Stimulated activated CD4-positive, alpha-beta T cell treated with anti-CD3 and anti-CD28 coated beads, Interleukin-2, amount 100 ng/mL, for 48 hours (primary cell): ENCODE data around the gene FGF3.

Source experiments
- DNase-seq, 2 donors: peaks; one replicate each; pipeline ENCODE4 v3.0.0-alpha.2; 2020

Gene FGF3

DNA sequence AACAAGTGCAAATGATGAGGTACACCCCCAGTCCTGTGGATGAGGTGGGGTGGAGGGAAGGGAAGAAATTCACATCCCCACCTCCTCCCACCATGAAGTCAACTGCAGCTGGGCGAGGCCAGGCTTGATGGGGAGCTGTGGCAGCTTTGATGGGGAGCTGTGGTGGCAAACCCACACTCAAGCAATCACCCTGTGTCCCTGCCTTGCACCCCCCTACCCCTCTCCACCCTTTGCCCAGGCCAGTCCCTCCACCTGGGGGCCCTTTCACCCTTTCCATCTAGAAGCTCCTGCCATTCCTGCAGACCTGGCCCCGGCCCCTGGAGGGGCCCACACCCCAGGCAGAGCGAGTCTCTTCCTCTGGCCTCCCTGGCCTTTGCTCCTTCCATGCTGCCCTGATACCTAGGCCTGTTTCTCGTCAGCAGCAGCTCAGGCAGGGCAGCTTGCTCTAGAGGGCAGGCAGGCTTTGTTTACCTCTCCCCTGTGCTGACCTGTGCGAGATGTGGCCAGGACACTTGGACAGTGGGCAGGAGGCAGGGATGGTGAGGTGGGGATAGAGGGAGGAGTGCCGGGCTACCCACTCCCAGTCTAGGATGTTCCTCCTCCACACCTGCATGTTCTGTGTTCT, 4.5 kb upstream of the FGF3 start:
- DNase-seq, result no peak

DNA sequence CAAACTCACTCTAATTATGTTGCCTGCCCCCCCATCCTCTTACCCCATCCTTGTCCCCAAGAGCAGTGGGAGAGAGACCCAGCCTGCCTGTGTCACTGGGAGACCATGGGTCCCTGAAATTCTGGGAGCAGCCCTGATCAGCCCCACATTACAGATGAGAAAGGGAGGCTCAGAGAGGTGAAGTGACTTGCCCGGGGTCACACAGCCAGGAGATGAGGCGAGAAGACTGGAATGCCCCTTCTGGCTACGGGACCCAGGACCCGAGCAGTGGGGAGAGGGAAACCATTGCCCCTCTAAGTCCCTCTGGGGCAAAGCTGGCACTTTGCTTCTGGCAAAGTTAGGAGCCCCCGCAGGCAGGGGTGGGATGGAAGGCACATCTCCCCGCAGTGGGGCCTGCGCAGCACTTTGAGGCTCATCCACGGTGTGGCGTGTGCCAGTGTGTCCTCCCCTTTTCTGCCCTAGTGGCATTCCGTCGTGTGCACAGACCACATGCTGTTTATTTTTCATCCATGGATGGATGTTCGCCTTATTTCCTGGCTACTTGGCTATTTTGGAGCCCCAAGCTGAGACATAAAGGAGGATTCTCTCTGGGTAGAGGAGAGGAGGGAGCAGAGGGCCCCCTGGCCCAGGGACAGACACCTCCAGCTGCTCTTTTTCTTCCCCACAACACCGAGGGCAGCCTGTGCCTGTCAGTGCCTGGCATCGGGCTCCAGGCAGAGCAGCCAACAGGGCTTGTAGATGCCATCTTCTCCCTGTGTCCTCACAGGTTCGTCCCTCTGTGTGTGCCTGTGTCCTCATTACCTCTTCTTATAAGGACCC, 3.7 kb upstream of the FGF3 start:
- no peak for DNase-seq

DNA sequence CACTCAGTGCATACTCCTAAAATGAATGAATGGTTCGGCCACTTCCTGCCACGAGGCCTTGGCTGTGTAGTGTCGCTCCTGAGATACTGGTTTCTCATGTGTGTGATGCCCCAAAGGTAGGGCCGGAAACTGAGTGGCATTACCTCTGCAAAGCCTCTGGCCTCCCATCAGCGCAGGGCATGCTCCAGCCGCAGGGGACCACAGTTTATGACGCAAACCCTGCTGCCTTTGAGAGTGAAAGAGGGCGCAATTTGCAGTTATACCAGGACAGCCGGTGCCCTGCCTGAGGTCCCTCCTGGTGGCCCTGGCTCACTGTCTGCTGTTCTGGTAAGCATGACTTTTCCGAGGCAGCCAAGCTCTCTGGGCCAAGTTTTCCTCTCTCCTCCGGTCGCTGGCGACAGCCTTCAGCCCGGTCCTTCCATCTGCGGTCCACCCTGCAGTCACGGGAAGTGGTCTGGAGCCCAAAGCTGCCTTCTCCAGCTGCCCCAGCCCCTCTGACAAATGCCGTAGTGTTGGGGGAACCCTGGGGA, 2.4 kb upstream of the FGF3 start:
- DNase-seq, result no peak

DNA sequence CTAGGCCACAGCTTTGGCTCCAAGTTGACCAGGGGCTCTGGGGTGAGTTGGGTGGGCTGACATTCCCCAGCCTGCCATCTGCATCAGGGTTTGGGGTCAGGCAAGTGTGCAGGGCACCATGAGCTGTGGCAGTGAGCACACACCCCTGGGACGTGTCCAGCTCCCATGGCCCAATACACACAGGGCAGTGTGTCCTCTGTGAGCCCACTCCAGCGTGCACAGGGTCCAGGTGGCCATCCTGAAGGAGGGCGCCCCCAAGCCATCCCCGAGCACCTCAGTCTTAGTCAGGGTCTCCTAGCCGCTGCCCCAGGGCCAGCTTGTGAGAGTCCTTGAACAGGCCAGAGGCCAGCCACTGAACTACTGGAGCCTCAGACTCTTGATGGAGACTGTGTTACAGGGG, 1.2 kb upstream of the FGF3 start:
- no peak for DNase-seq

DNA sequence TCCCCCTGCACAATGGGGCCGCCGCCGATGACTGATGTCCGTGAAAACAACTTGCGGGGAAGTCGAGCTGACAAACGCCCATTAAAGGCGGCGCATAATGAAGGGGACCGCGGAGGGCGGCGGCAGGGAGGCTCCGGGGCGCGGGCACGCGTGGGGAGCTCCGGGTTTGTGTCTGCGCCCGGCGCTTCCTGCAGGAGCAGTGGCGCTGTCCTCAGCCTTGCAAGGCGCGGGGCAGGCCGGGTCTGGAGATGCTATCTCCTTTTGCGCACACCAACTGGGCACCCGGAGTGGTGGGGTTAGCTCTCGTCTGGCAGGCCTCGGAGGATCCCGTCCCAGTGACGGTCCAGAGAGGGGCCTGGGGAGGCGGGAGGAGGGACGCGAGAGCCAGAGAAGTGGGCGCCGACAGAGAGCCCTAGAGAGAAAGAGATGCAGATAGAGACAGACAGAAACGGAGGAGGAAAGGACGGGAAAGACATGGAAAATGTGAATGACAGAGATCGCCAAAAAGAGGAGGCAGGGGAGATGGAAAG, 390 bp upstream of the FGF3 start:
- no peak for DNase-seq

DNA sequence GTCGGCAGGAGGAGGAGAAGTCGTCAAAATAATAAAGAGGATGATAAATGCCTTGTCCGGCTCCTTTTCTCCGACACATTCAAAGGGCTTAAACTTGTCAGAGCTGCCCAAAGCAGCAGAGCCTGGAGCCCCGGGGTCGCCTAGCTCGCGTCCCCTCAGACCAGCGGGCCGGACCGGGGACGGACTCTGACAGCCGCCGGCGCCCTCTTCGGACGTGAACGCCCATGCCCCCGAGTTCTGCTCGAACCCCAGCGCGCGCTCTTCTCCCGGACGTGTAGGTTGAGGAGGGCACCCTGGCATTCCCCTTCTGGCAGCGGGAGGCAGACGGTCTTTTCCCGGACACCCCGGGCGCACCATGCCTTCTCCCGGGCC, 999 bp downstream of the FGF3 start:
- no peak for DNase-seq

DNA sequence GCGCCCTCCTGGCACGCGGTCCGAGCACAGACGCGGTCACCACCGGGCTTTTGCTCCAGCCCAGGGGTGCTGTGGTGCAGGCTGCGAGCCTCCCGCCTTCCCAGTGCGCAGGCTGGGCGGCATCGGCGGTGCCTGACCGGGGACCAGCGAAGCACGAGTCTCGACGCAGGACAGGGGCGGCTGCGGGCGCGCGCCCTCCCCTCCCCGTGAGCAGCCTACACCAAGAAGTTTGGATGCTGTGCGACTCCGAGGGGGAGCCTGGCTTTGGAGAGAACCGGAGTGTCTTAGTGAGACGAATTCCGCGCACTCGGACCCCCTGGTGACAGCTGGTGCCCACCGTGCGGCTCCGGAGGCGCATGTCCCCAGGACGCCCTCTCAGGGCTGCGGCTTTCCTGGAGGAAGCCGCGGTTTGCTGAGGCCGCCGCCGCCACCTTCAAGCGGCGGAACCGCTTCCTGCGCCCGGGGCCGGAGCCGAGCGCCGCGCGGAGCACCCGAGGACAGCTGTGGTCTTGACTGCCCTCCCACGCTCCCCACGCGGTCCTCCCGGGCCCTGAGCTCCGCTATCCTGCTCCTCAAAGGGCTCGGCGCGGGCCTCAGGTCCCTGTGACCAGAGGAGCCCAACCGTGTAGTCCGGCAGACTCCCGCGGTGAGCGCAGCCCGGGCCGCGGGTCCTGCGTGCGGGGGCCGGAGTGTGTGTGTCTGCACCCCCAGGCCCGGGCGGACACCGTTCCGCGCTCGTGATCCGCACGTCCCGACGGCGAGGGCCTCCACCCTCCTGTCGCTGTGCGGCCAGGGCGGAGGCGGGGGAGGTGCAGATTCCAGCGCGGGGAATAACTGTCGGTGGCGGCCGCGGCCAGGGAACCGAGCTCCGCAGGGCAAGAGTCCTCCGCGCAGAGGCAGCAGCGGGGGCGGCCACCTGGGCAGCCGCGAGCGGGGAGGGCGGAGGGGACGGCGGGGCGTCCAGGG, 1.7 kb downstream of the FGF3 start:
- no peak for DNase-seq

DNA sequence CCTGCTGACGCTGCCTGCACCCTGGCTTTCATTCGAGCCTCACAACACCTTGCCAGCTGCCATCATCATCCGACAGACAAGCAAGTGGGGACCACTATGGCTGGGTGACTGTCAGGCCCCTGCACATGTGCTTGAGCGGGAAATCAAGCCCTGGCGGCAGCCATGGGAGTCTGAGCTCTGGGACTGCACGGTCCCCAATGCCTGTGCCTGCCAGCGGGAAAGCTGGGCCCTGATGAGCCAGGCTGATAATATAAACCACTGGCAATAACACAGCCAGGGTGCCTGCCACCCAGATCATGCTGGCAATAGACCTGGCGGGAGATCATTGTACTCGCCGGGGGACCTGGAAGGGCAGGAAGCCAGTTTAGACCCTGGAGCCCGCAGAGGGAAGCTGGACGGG, 2.5 kb downstream of the FGF3 start:
- DNase-seq, result no peak

DNA sequence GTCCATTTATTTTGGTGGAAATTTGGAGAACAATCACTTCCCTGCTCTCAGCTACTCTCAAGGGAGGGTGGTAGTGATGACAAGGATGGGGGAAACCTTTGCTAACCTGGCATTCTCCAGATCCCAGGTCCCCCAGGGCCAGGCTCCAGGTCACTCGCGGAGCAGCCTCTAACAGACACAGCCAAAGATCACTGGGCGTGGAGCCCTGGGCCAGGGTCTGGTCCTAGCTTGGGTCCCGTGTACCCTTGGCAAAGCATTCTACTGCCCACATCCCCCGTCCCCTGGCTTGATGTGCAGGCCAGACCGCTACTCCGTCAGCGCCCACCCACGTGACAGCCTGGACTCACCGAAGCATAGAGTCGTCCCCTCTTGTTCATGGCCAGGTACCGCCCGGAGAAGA, 3.2 kb downstream of the FGF3 start:
- DNase-seq, result no peak

DNA sequence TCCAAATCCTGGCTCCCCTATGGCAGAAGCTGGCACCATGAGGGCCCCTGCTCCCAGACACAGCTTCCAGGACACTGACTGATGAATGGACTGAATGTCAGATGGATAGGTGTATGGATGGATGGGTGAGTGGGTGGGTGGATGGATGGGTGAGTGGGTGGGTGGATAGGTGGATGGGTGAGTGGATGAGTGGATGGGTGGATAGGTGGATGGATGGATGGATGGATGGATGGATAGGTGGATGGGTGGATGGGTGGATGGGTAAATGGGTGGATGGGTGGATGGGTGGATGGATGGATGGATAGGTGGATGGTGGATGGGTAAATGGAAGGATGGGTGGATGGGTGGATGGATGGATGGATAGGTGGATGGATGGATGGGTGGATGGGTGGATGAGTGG, 4.3 kb downstream of the FGF3 start:
- no peak for DNase-seq

DNA sequence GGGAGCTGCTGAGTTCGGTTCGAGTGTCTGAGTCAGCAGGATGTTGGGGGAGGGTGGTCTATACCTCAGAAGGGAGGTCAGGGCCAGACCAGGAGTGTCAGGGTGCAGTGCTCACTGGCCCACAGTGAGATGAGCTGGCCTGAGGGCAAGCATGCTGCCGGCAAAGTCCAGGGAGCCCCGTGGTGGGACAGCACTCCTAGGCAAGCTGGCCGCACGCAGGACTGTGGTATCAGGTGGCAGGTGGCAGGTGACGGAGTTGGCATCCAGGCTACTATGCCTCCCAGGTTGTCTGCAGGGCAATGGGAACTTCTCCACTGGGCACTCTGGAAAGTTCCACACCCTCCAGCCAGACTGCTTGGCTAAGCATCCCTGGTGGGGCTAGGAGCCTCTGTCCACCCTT, 4.8 kb downstream of the FGF3 start:
- DNase-seq, result no peak

DNA sequence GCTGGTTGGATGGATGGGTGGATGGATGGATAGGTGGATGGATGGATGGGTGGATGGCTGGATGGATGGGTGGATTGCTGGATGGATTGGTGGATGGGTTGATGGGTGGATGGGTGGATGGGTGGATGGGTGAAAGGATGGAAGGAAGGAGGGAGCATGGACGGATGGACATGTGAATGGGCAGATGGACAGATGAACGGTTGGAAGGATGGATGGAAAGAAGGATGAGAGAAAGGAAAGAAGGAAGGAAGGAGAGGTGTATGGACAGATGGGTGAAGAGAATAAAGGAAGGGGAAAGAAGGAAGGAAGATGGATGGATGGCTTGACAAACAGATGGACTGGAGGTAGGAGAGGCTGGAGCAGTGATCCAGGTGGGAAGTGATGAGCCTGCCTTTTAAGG, 5.4 kb downstream of the FGF3 start:
- no peak for DNase-seq

DNA sequence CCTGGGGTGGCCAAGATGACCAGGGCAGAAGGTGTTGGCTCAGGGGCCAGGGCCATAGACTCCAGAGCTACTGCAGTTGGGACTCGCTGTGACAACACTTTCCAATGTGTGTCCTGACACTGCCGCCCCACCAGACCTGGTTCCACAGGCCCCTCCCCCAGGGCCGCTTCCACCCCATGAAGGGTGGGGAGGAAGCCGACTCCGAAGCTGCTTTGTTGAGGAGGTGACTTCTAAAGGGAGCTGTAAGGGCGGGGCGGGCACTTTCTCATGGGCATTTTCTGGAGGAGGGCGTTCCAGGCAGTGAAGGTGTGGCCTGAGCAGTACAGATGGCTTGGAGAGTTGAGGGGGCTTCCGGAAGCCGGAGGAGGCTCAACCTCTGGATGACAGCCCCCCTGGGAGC, 6.3 kb downstream of the FGF3 start:
- no peak for DNase-seq

DNA sequence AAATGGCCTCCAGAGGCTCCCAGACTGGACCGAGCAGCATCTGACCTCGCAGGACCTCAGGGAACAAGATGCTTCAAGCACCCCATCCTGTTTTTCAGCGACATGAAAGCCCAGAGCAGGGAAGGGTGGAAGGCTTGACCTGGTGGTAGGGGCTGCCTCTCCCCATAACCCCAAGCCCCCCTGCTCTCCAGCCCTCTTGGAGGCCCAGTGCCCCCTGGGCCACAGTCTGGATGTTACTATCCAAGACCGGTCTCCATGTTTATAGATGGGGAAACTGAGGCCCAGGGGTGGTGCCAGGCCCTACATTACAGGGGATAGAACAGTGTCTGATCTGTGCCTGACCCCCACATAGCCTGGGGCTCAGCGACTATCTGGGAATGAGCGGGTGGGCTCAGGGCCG, 7.0 kb downstream of the FGF3 start:
- no peak for DNase-seq

DNA sequence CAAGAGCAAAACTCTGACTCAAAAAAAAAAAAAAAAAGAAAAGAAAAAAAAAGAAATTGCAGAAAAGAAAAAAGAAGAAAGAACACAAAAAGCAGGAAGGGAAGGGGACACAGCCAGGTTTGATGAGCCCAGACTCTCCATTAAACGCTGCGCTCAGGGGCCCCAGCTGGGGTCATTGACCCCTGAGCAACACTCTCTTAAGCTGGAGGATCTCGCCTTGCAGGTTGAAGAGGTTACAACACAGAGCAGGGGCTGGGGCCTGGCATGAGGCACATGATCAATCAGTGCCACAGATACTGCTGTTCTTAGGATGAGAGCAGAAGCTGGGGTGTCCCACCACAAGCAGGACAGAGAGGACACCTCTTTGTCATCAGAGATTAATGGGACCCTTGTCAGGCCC, 7.8 kb downstream of the FGF3 start:
- no peak for DNase-seq

DNA sequence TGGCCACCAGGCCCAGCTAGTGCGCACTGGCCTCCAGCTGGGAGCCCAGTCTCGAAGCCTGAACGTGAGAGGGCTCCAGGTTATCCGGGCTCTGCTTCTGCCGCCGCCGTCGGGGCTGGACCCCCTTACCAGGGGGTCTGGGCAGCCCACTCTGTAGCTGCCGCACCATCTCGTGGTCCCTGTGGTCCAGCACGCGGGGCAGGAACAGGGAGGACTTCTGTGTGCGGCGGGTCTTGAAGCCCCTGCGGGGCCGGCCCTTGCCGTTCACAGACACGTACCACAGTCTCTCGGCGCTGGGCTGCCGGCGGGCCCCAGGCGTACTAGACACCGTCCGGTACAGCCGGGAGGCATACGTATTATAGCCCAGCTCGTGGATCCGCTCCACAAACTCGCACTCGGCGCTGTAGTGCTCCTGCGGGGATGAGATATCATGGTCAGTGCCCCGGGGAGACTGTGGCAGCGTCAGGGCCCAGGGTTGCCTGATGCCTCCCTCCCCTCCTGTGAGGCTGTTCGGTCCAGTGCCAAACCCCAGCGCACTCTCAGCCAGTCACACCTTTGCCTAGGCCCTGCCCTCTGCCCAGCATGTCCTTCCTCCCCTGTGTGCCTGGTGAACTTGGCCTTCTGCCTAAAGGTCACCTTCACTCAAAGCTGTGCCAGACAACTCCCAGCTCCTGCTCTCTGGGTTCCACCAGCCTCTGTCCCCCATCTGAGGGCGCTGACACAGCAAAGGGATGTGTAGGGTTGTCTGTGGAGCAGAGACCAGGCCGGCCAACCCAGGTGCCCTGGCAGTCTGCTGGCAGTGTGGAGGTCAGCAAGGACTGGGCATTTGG, 8.7 kb downstream of the FGF3 start:
- no peak for DNase-seq

DNA sequence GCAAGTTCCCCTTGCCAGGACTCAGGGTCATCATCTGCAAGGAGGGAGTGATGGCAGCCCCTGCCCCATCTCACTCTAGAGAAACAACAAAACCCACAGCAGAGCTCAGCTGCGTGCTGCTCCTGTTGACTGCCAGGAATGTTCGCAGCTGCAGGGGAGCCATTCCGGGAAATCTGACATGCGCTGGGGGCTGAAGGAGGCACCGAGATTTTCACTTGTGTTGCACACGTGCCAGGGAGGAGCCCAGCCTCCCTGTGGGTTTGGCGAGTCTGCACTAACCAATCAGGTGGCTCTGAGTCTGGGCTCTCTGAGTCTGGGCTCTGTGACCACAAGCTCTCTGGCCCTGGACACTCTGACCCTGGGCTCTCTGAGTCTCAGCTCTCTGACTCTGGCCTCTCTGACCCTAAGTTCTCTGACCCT, 10.5 kb downstream of the FGF3 start:
- DNase-seq, result no peak

DNA sequence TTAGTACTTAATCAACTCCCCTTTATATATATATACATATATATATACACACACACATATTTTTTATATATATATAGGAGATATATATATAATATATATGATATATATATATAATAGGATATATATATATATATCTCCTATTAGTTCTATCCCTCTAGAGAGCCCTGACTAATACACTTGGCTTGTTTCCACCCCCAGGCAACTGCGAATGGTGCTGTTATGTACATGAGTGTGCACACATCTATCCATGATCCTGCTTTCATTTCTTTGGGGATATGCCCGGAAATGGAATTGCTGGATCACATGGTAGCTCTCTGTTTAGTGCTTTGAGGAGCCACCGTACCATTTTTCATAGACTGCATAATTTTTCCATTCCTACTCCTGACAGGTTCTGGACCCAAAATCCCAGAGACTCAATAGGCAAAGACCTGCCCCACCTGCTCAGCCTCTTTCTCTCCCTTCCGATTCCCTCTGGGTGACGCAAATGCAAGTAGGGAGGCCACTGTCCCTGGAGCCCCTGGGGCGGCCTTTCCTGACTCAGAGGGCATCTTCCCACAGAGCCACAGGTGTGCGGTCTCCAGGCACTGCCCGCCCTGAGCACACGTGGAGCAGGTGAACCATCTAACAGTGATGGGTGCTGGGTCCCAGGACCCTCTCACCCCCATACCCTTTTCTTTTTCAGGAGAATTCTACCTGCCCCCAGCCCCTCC, 12.0 kb downstream of the FGF3 start:
- DNase-seq, result no peak

DNA sequence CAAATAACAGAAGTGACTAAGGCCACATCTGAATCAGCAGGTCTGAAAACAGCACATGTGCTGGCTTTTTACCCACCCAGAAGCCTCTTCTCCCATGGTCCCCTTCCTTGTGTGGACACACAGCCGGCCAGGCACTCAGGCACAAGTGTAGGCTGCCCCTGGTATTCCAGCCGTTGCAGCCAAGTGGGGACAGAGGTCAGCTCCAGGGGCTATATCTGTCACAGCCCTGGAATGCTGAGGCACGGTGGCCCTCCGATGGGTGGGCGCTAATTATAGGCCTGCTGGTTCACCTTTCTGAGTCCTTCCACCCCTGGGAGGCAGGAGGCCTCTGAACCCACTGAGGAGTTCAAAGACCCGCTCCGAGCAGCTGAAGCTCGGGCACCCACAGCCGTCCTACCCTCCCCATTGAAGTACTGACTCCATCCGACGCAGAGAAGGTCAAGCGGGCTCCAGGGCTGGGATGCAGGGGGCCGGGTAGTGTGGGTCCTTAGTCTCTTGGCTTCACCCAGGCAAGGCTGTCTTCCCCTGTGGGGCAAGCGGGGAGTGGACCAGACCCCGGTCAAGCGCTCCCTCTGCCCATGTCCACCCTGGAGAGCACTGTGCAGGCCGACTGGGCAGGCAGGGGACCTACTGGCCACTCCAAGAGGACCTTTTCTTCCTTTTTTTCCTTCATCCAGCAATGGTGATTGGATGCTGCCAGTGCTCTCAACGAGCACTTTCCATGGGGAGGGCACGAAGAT, 14.3 kb downstream of the FGF3 start:
- no peak for DNase-seq

DNA sequence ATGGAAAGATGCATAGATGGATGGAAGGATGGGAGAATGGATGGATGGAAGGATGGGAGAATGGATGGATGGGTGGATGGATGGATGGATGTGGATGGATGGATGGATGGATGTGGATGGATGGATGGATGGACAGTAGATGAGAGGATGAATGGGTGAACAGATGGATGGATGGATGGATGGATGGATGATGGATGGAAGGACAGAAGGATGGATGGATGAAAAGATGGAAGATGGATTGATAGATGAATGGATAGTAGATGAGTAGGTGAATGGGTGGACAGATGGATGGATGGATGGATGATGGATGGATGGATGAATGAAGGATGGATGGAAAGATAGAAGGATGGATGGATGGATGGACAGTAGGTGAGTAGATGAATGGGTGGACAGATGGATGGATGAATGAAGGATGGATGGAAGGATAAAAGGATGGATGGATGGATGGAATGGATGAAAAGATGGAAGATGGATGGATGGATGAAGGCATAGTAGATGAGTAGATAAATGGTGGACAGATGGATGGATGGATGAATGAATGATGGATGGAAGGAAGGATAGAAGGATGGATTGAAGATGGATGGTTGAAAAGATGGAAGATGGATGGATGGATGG, 15.5 kb downstream of the FGF3 start:
- DNase-seq, result no peak
